HUDEP-2 (cell line): Measurements from ENCODE around the gene CASTOR2.
"Not testable (repeated sequence)": the region's sequence is repeated elsewhere in the genome, so short reads cannot be mapped to it uniquely, and the experiment has no call there.

ENCODE experiments used
- DNase-seq, 76 experiments: peaks; one replicate each; lab custom pipeline; 2025; ENCODE audit not compliant: unreplicated experiment in 76 of 76; lab: John Stamatoyannopoulos, UW

CASTOR2 gene

DNA sequence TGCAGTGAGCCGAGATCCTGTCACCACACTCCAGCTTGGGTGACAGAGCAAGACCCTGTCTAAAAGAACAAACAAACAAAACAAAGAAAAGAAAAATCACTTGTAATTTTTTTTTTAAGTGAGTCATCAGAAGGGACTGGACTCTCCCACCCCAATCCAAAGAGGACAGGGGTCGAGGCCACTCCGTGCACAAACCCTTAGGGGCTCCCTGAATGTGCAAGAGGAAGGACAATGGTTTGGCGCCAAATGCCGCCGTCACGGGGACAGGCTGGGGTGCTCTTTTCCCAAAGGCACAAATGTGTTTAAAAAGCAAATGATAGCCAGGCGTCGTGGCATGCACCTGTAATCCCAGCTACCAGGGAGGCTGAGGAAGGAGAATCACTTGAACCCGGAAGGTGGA is 85.3 kb downstream of the CASTOR2 start:
- no peak for DNase-seq

DNA sequence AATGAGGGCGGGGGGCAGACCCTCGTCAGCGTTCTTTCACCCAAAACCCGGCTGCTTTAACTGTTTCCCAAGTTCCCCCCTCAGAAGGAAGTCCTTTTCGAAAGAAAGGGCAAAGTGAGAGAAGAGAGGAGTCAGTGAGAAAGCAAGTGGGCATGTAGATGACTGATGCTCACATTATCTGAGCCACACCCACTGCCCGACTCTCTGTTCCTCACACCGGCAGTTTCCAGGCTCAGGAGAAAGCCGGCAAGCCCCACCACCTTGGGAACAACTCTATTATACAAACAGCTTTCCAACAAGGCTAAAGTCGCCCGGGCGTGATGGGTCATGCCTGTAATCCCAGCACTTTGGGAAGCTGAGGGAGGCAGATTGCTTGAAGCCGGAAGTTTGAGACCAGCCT is 86.0 kb downstream of the CASTOR2 start:
- DNase-seq = no peak

DNA sequence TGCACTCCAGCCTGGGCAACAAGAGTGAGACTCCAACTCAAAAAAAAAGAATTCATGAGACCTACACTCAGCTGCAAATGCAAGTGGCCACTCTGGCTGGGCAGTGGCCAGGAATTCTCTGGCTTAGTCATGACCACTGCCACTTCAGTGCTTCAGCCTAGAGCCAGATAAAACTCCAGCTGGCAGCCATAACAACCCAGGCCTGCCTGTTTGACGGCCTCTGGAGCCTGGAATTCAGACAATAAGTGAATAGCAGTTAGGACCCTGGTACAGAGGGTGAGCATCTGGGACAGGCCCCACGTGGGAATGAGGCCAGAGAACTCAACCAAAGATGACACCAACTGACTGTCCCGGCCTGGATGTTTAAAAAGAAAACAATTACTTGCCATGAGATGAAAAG is 90.2 kb downstream of the CASTOR2 start:
- peak in 1 of 76 experiments; percentile 3 for DNase-seq

DNA sequence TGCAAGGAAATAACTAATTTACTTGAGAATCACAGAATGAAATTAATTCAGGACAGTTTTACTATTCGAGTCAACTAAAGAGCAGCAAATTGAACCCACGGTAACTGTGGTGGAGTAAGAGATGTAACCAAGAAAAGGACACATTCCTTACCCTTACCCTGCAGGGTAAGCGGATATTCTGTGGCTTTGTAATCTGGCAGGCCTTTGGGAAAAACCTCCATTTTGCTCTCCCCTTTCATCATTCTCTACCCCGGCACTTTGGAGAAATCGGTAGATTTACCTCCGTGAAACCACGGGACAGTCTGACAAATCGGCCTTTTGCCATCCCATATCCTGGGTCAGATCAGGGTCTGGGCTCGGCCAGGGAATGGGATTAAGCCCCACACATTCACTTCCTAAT is 90.7 kb downstream of the CASTOR2 start:
- DNase-seq = no peak

DNA sequence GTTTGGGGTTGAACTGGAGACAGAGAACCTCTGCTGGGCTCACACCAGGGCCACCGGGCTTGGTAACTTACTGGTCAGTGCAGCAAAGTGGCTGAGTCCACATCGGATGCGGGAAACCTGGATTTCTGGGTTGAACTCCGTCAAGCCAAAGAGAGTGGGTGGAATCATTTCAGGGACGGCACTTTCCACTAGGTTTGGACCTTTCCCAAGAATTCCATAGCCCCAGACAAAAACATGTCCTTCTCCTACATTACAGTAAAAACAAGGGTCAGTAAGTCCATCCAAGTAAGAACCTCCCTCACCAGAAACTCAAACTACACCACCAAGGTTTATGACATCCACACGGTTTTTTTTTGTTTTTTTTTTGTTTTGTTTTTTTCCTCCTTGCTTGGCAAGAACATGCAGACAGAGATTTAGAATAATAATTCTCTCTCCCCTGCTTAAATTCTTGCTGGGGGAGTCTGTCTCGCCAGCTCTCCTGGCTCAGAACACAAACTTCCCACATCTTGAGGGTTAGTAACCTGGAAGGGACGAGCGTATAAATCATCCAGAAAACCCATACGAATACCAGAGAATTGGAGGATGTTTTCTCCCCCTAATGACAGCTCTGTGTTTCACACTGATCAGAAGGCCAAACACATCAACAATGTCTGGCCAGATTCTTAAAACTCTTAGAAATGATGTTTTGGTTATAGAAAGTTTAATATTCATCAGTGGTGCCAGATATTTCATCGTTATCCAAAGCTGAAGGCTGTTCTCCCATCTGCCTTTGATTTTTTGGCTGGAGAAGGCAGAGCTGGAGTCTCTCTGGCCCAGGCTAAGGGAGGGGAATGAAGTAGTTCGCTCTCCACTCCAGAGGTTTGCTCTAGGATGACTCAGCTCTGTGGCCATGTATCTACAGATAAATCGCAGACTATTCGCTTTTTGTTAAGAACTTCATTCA is 91.6 kb downstream of the CASTOR2 start:
- no peak for DNase-seq

DNA sequence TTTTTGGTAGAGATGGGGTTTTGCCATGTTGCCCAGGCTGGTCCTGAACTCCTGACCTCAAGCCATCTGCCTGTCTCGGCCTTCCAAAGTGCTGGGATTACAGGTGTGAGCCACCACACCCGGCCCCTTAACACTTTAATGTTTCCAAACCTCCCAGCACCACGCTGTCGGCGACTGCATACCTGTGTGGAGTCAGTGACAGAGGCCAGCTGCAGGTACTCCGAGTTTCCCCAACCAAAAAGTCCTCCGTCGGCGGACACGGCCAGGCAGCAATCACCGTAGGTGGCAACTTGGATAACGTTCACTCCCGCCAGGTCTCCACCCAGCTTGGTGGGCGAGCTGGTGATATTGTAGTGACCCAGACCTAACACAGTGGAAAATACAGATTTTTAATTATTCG is 93.9 kb downstream of the CASTOR2 start:
- no peak for DNase-seq

DNA sequence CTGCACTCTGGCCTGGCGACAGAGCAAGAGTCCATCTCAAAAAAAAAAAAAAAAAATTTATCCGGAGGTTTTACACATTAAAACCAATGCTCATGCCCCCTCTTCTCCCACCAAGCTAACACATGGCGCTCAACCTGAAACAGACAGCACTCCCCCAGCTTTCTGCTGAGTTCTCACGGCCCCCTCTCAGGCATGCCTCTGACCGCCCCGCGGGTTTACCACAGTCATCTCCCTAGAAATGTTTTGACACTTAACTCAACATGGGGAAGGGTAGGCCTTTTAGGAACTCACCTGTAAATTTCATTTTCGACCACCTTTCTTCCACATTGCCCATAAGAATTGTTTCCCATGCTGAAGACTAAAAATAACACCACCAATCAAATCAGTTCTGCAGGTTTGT is 99.8 kb downstream of the CASTOR2 start:
- no peak for DNase-seq

DNA sequence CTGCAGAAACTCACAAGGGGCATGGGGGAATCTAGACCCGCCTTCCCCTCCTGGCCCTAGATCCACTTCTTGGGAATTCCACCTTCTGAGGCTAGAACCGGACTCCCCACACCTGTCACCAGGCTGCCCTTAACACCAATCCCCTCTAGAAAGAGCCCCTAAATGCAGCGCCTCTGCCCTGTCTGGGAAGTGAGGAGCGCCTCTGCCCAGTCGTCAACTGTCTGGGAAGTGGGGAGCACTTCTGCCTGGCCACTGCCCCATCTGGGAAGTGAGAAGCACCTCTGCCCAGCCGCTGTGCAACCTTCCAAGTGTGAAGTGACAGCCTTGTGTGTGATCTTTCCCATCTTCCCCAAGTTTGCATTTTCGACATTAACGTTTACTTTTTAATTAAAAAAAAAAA is 100.3 kb downstream of the CASTOR2 start:
- no peak for DNase-seq

DNA sequence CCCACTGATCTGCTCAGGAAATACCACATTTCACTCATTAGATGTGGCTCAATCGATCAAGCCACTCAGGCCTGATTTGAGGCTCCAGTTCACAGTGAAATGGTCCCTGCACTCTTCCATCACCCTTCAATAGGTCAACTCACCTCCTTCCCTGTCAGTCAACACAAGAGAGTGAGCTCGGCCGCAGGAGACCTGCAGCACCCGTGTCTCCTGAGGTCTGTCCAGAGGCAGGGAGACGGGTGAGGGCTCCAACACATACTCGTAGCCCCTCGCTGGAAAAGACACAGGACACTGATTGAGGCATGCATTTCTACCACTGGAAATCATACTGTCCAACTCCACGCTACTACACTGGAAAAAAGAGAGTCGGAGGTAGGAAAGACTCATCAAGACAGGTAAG is 102.0 kb downstream of the CASTOR2 start:
- no peak for DNase-seq

DNA sequence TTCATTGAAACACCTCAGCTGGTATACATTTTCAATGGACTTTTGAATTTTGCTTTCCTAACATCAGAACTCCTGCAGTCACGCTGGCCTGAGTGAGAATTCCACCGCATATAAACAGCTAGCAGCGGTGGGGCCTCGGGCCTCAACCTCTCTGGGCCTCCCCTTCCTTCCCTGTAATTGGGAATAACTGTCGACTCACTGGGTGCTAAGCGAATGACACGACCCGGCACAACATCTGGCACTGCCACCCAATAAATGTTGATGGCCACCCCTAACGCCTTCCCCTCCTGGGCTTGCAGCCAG is 108.4 kb downstream of the CASTOR2 start:
- DNase-seq = peak in 2 of 76 experiments; percentile 8 to 12

DNA sequence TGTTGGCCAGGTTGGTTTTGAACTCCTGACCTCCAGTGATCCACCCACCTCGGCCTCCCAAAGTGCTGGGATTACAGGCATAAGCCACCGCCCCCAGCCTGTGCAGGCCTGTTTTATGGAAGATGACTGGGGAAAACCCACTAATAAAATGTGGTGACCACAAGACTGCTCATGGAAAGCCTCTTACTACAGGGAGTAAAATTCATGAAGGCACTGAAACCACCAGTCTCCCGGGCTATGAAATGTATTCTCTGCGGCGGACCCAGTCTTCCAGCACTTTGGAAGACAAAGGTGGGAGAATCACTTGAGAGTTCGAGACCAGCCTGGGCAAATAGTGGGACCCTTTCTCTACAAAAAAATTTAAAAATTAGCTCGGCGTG is 109.7 kb downstream of the CASTOR2 start:
- not testable (repeated sequence) for DNase-seq
